Measurements from ENCODE around the gene TCF20. TPM values are rescaled to one million over a fixed set of nuclear protein-coding genes. Genes with fewer than 3 reads are reported as not detected.

The TCF20 gene
- total and polyA plus RNA-seq, 4 donors: 1.0 to 15.8 (median 9.4) TPM

- 83% methylated on average over 6 of the region's 6 CpGs for WGBS
- Histone ChIP-seq H3K4me3 (ENCODE audit: low read depth in 1 of 3, low read length in 3 of 3) (no peak overlapping the region), H3K9me3 (ENCODE audit: control insufficient read depth in 4 of 4, low read length in 3 of 4) (no peaks in the 10 kb centered on the region), H3K9ac (ENCODE audit: low read depth in 1 of 2, low read length in 2 of 2) (no peak overlapping the region), H3K27me3 (ENCODE audit: control insufficient read depth in 4 of 4, insufficient read depth in 4 of 4, low read length in 3 of 4) (no peaks in the 10 kb centered on the region), H3K36me3 (ENCODE audit: control insufficient read depth in 4 of 4, insufficient read depth in 3 of 4, low read depth in 1 of 4, low read length in 3 of 4) (no peaks in the 10 kb centered on the region), H3K4me1 (ENCODE audit: control insufficient read depth in 4 of 4, insufficient read depth in 4 of 4, low read length in 3 of 4) (peaks cover 0 to 6% (median 3%) of the 10 kb centered on the region in 4 donors), H3K27ac (ENCODE audit: low read depth in 1 of 2, low read length in 2 of 2) (no peak overlapping the region)
- no peak for TF ChIP-seq FOXA2 (IDR thresholded peaks at IDR 0.05)
- TF ChIP-seq MAX (IDR thresholded peaks at IDR 0.05): no peak
- TF ChIP-seq HNF4A (conservative IDR thresholded peaks at IDR 0.05): no peak
- TF ChIP-seq TAF1 (conservative IDR thresholded peaks at IDR 0.05): no peak
- no peak for DNase-seq (ENCODE audit: low spot score)
These were observed 40.9 kb downstream of the TCF20 start for GRCh38 chr22:42229455-42230149.

GRCh38 chr22:42228483-42228882 lies 42.0 kb downstream of the TCF20 start:
- no peak for DNase-seq (ENCODE audit: low spot score)
- 96% methylated on average over 4 of the region's 4 CpGs for WGBS
- Histone ChIP-seq H3K27me3 (ENCODE audit: control insufficient read depth in 4 of 4, insufficient read depth in 4 of 4, low read length in 3 of 4) (no peaks in the 10 kb centered on the region), H3K27ac (ENCODE audit: low read depth in 1 of 2, low read length in 2 of 2) (no peak overlapping the region), H3K9me3 (ENCODE audit: control insufficient read depth in 4 of 4, low read length in 3 of 4) (no peaks in the 10 kb centered on the region), H3K4me1 (ENCODE audit: control insufficient read depth in 4 of 4, insufficient read depth in 4 of 4, low read length in 3 of 4) (peaks cover 0 to 6% (median 3%) of the 10 kb centered on the region in 4 donors), H3K4me3 (ENCODE audit: low read depth in 1 of 3, low read length in 3 of 3) (no peak overlapping the region), H3K9ac (ENCODE audit: low read depth in 1 of 2, low read length in 2 of 2) (no peak overlapping the region), H3K36me3 (ENCODE audit: control insufficient read depth in 4 of 4, insufficient read depth in 3 of 4, low read depth in 1 of 4, low read length in 3 of 4) (no peaks in the 10 kb centered on the region)
- TF ChIP-seq TAF1 (conservative IDR thresholded peaks at IDR 0.05) (no peak), ZBTB33 (IDR thresholded peaks at IDR 0.05) (no peak), RXRA (IDR thresholded peaks at IDR 0.05) (no peak), JUND (IDR thresholded peaks at IDR 0.05) (no peak), CTCF (IDR thresholded peaks at IDR 0.05; ENCODE audit: low read depth, low read length, missing input control) (no peak), RAD21 (IDR thresholded peaks at IDR 0.05) (no peak), MAX (IDR thresholded peaks at IDR 0.05) (no peak), SP1 (IDR thresholded peaks at IDR 0.05) (no peak), HNF4A (conservative IDR thresholded peaks at IDR 0.05) (no peak), REST (IDR thresholded peaks at IDR 0.05) (no peak), NR2F2 (IDR thresholded peaks at IDR 0.05) (no peak)

All from liver (tissue), 9 donors.